ENCODE measurements around the gene DMTF1. TPM values are rescaled to one million over a fixed set of nuclear protein-coding genes. Genes with fewer than 3 reads are reported as not detected.

DMTF1 gene
- total RNA-seq, 1 experiment from 2014 or later: 56.3 TPM

GRCh38 chr7:87151002-87151728, 1.1 kb upstream of the DMTF1 start:
- Histone ChIP-seq H2AFZ (ENCODE audit: low read depth, low read length, poor library complexity, severe bottlenecking) (no peak overlapping the region), H3K4me1 (ENCODE audit: control insufficient read depth in 1 of 2, insufficient read depth in 2 of 2, low read length in 2 of 2) (peaks cover 10 to 18% of the 10 kb centered on the region in 2 experiments; a peak in 3 of 4 replicates), H4K20me1 (ENCODE audit: insufficient read depth) (no peaks in the 10 kb centered on the region), H3K9me2 (ENCODE audit: insufficient read depth) (no peaks in the 10 kb centered on the region), H3K9me3 (ENCODE audit: control insufficient read depth in 1 of 2, insufficient read depth in 1 of 2, low read depth in 1 of 2, low read length in 2 of 2) (no peaks in the 10 kb centered on the region), H3K4me2 (ENCODE audit: low read length) (peak overlapping the region; percentile 85), H3K36me3 (ENCODE audit: control insufficient read depth in 1 of 2, insufficient read depth in 2 of 2, low read length in 2 of 2) (peaks cover 0 to 3% of the 10 kb centered on the region in 2 experiments; a peak in 1 of 4 replicates), H3K9ac (ENCODE audit: low read length) (peak overlapping the region; percentile 95), H3K79me2 (ENCODE audit: insufficient read depth, low read length) (peaks cover 34% of the 10 kb centered on the region), H3K27me3 (ENCODE audit: insufficient read depth, low read length) (no peaks in the 10 kb centered on the region), H3K4me3 (replicated peaks in 1 of 2; ENCODE audit: low read depth in 1 of 2, low read length in 2 of 2) (peak overlapping the region; percentile 90 to 92), H3K27ac (ENCODE audit: low read depth, low read length) (peak overlapping the region; percentile 98; the same call in 1 of the 2 replicates)
- BruUV-seq (replicated peaks): no TSS peak
- no peak for DNase-seq (ENCODE audit: low read depth, low spot score)
- POLR2A ChIA-PET: interaction anchor here (0.9 to 1.5 kb wide), 2 partner anchors 10 to 227 kb away, joined by 3 to 6 read pairs; no protein-coding TSS in a partner anchor
- intact Hi-C loops (cut with micrococcal nuclease): no loop called here
- RAD21 ChIA-PET (ENCODE audit: low non-redundant PET in 1 of 2, low total read pairs in 2 of 2, uncharacterized antibody in 2 of 2, unreplicated experiment in 2 of 2): no interaction called here
- CTCF ChIA-PET: interaction anchor here (0.6 to 1.5 kb wide), 2 partner anchors 224 to 246 kb away, joined by 3 to 5 read pairs; no protein-coding TSS in a partner anchor
- no peak for ATAC-seq
- TF ChIP-seq POLR2A (IDR thresholded peaks at IDR 0.05; ENCODE audit: borderline replicate concordance, extremely low read depth, insufficient read depth, insufficient read length) (no peak), CTCF (IDR thresholded peaks at IDR 0.05 in 2 of 3, conservative IDR thresholded peaks at IDR 0.05 in 1 of 3; ENCODE audit: borderline replicate concordance in 1 of 3, insufficient read depth in 1 of 3, low read depth in 2 of 3, low read length in 2 of 3) (no peak), MAX (IDR thresholded peaks at IDR 0.05) (no peak), CBX3 (IDR thresholded peaks at IDR 0.05; ENCODE audit: low read depth) (no peak), ZBTB33 (IDR thresholded peaks at IDR 0.05; ENCODE audit: extremely low read depth, insufficient replicate concordance, low read length) (no peak), FOSL1 (IDR thresholded peaks at IDR 0.05; ENCODE audit: low read depth) (no peak), EZH2 (IDR thresholded peaks at IDR 0.05) (no peak), ZNF274 (IDR thresholded peaks at IDR 0.05; ENCODE audit: low read depth, low read length) (no peak), JUND (IDR thresholded peaks at IDR 0.05) (no peak), EZH2phosphoT487 (IDR thresholded peaks at IDR 0.05; ENCODE audit: borderline replicate concordance) (no peak), SP1 (IDR thresholded peaks at IDR 0.05; ENCODE audit: low read depth) (no peak), CEBPB (IDR thresholded peaks at IDR 0.05; ENCODE audit: low read depth) (no peak)
